Measurements from ENCODE around the gene BCAS1. TPM values are rescaled to one million over a fixed set of nuclear protein-coding genes. Genes with fewer than 3 reads are reported as not detected.

Gene BCAS1
- total RNA-seq, 1 donor from 2014 or later: 0.81 TPM

GRCh38 chr20:53944796-53945195, 125.6 kb downstream of the BCAS1 start:
- H3K36me3 Mint-ChIP-seq (ENCODE audit: insufficient read depth): no peaks in the 10 kb centered on the region
- no peak overlapping the region for H3K4me3 Mint-ChIP-seq (ENCODE audit: low read depth)
- TF ChIP-seq CTCF (IDR thresholded peaks at IDR 0.05; ENCODE audit: unreplicated experiment): no peak
- DNase-seq (ENCODE audit: low spot score, unreplicated experiment): no peak
- H3K4me1 Mint-ChIP-seq (ENCODE audit: low read depth): peaks cover 25% of the 10 kb centered on the region
- no peaks in the 10 kb centered on the region for H3K27me3 Mint-ChIP-seq
- no peaks in the 10 kb centered on the region for H3K9me3 Mint-ChIP-seq (ENCODE audit: low read depth)
- no peak overlapping the region for H3K27ac Mint-ChIP-seq

- no peaks in the 10 kb centered on the region for H3K9me3 Mint-ChIP-seq (ENCODE audit: low read depth)
- H3K4me1 Mint-ChIP-seq (ENCODE audit: low read depth): peaks cover 26% of the 10 kb centered on the region
- H3K27me3 Mint-ChIP-seq: no peaks in the 10 kb centered on the region
- peak; percentile 74 for TF ChIP-seq CTCF (IDR thresholded peaks at IDR 0.05; ENCODE audit: unreplicated experiment)
- H3K27ac Mint-ChIP-seq: no peak overlapping the region
- no peak for DNase-seq (ENCODE audit: low spot score, unreplicated experiment)
- H3K4me3 Mint-ChIP-seq (ENCODE audit: low read depth): no peak overlapping the region
- no peaks in the 10 kb centered on the region for H3K36me3 Mint-ChIP-seq (ENCODE audit: insufficient read depth)
These were observed 126.7 kb downstream of the BCAS1 start for GRCh38 chr20:53943522-53944291.

GRCh38 chr20:53942973-53943372, 127.4 kb downstream of the BCAS1 start:
- DNase-seq (ENCODE audit: low spot score, unreplicated experiment): no peak
- no peak overlapping the region for H3K27ac Mint-ChIP-seq
- TF ChIP-seq CTCF (IDR thresholded peaks at IDR 0.05; ENCODE audit: unreplicated experiment): no peak
- no peak overlapping the region for H3K4me3 Mint-ChIP-seq (ENCODE audit: low read depth)
- peaks cover 28% of the 10 kb centered on the region for H3K4me1 Mint-ChIP-seq (ENCODE audit: low read depth)
- no peaks in the 10 kb centered on the region for H3K36me3 Mint-ChIP-seq (ENCODE audit: insufficient read depth)
- no peaks in the 10 kb centered on the region for H3K9me3 Mint-ChIP-seq (ENCODE audit: low read depth)
- H3K27me3 Mint-ChIP-seq: peaks cover under 1% of the 10 kb centered on the region

- no peak for DNase-seq (ENCODE audit: low spot score, unreplicated experiment)
- Mint-ChIP-seq H3K9me3 (ENCODE audit: low read depth) (no peaks in the 10 kb centered on the region), H3K4me1 (ENCODE audit: low read depth) (peaks cover 28% of the 10 kb centered on the region), H3K36me3 (ENCODE audit: insufficient read depth) (no peaks in the 10 kb centered on the region), H3K27ac (peak overlapping the region; percentile 75), H3K4me3 (ENCODE audit: low read depth) (no peak overlapping the region), H3K27me3 (peaks cover 3% of the 10 kb centered on the region)
- TF ChIP-seq CTCF (IDR thresholded peaks at IDR 0.05; ENCODE audit: unreplicated experiment): no peak
These were observed 128.0 kb downstream of the BCAS1 start for GRCh38 chr20:53942472-53942816.

- DNase-seq (ENCODE audit: low spot score, unreplicated experiment): no peak
- Mint-ChIP-seq H3K27me3 (peaks cover 3% of the 10 kb centered on the region), H3K36me3 (ENCODE audit: insufficient read depth) (no peaks in the 10 kb centered on the region), H3K9me3 (ENCODE audit: low read depth) (no peaks in the 10 kb centered on the region), H3K4me1 (ENCODE audit: low read depth) (peaks cover 28% of the 10 kb centered on the region), H3K4me3 (ENCODE audit: low read depth) (no peak overlapping the region), H3K27ac (peak overlapping the region; percentile 75)
- no peak for TF ChIP-seq CTCF (IDR thresholded peaks at IDR 0.05; ENCODE audit: unreplicated experiment)
These were observed 128.5 kb downstream of the BCAS1 start for GRCh38 chr20:53941680-53942471.
